Lower leg skin (tissue), 3 donors: Measurements from ENCODE around the gene KLHDC7B.

ENCODE experiments used
- POLR2A ChIP-seq, 2 donors: fragments of 450-650 bp; IDR thresholded peaks; one replicate each; pipeline ENCODE4 v1.6.1; 2016 to 2017; ENCODE audit warnings: antibody characterized with exemption in 2 of 2, mild to moderate bottlenecking in 1 of 2, moderate library complexity in 1 of 2
- TF ChIP-seq, protein P1 (sequence below), 3 donors: fragments of 450-650 bp; IDR thresholded peaks; one replicate each; pipeline ENCODE4 v1.5.1; 2016; ENCODE audit warnings: antibody characterized with exemption in 3 of 3, mild to moderate bottlenecking in 3 of 3, moderate library complexity in 2 of 3

DNA sequence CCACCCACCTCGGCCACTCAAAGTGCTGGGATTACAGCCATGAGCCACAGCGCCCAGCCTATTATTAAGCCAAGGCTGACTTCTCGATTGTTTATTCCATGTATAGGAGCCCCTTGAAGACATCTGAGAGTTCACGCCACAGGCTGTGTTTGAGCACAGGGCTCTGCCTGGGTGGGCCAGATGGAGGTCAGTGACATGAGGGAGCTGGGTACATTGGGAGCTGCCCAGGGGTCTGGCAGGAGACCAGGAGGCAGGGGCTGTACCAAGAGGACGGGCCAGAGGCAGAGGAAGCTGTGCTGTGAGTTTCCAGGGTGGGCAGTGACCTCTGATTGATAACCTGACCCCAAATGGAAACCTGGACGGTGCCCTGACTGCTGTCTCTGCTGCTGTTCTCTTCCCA is 43.6 kb upstream of the KLHDC7B start:
- no peak for TF ChIP-seq POLR2A (IDR thresholded peaks at IDR 0.05)
- TF ChIP-seq, protein P1, sequence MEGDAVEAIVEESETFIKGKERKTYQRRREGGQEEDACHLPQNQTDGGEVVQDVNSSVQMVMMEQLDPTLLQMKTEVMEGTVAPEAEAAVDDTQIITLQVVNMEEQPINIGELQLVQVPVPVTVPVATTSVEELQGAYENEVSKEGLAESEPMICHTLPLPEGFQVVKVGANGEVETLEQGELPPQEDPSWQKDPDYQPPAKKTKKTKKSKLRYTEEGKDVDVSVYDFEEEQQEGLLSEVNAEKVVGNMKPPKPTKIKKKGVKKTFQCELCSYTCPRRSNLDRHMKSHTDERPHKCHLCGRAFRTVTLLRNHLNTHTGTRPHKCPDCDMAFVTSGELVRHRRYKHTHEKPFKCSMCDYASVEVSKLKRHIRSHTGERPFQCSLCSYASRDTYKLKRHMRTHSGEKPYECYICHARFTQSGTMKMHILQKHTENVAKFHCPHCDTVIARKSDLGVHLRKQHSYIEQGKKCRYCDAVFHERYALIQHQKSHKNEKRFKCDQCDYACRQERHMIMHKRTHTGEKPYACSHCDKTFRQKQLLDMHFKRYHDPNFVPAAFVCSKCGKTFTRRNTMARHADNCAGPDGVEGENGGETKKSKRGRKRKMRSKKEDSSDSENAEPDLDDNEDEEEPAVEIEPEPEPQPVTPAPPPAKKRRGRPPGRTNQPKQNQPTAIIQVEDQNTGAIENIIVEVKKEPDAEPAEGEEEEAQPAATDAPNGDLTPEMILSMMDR (IDR thresholded peaks at IDR 0.05) = no peak
